CD4-positive, CD25-positive, alpha-beta regulatory T cell (primary cell): ENCODE results near the gene SMARCD3. TPM values are rescaled to one million over a fixed set of nuclear protein-coding genes. Genes with fewer than 3 reads are reported as not detected.

Source experiments
- ATAC-seq, 2 donors: fragments of 150-1000 bp; cut with Tn5 transposase; one replicate each; pipeline ENCODE4 v1.10.0; 2021; ENCODE audit warnings: low read depth in 2 of 2, moderate number of reproducible peaks in 2 of 2, moderate library complexity in 1 of 2
- DNase-seq, 3 donors: peaks; one replicate each; pipeline versions ENCODE4 v3.0.0 to v3.0.0-alpha.2; 2012 to 2022; ENCODE audit warnings: mixed read lengths in 1 of 3
- H3K27ac ChIP-seq: one replicate; pipeline ENCODE4 v1.7.0; 2013; ENCODE audit warnings: mild to moderate bottlenecking, low read length; ENCODE audit not compliant: insufficient read depth, poor library complexity, severe bottlenecking
- H3K27me3 ChIP-seq: one replicate; pipeline ENCODE4 v1.7.0; 2013; ENCODE audit warnings: low read length; ENCODE audit not compliant: control insufficient read depth, insufficient read depth
- H3K36me3 ChIP-seq: one replicate; pipeline ENCODE4 v1.7.0; 2013; ENCODE audit warnings: mild to moderate bottlenecking, low read length, moderate library complexity; ENCODE audit not compliant: control insufficient read depth, insufficient read depth
- H3K4me1 ChIP-seq: 2 replicates; pipeline ENCODE4 v1.7.0; 2013; ENCODE audit warnings: mild to moderate bottlenecking, low read length; ENCODE audit not compliant: insufficient read depth, control insufficient read depth, poor library complexity, severe bottlenecking
- H3K4me3 ChIP-seq: one replicate; pipeline ENCODE4 v1.7.0; 2013; ENCODE audit warnings: low read depth, mild to moderate bottlenecking, low read length, moderate library complexity
- H3K9me3 ChIP-seq, 2 experiments: 1 replicate in 1 of 2; 2 replicates in 1 of 2; pipeline ENCODE4 v1.7.0; 2013; ENCODE audit warnings: low read length in 2 of 2, mild to moderate bottlenecking in 1 of 2, moderate library complexity in 1 of 2; ENCODE audit not compliant: control insufficient read depth in 2 of 2
- H3K27ac Mint-ChIP-seq, 3 donors: one replicate each; pipeline ENCODE4 v1.8.0; 2020 to 2022; ENCODE audit warnings: mild to moderate bottlenecking in 3 of 3, mixed read lengths in 3 of 3, moderate library complexity in 2 of 3
- H3K27me3 Mint-ChIP-seq: one replicate; pipeline ENCODE4 v1.8.0; 2022; ENCODE audit warnings: mild to moderate bottlenecking, mixed read lengths
- H3K36me3 Mint-ChIP-seq: one replicate; pipeline ENCODE4 v1.8.0; 2020; ENCODE audit warnings: mixed read lengths
- H3K4me1 Mint-ChIP-seq, 4 donors: one replicate each; pipeline ENCODE4 v1.8.0; 2020 to 2022; ENCODE audit warnings: mixed read lengths in 4 of 4, mild to moderate bottlenecking in 1 of 4
- H3K4me3 Mint-ChIP-seq, 4 donors: one replicate each; pipeline ENCODE4 v1.8.0; 2020 to 2022; ENCODE audit warnings: mild to moderate bottlenecking in 4 of 4, mixed read lengths in 4 of 4, moderate library complexity in 3 of 4
- H3K9me3 Mint-ChIP-seq, 7 donors: one replicate each; pipeline ENCODE4 v1.8.0; 2020 to 2022; ENCODE audit warnings: mixed read lengths in 7 of 7, mild to moderate bottlenecking in 3 of 7, moderate library complexity in 2 of 7
- polyA plus RNA-seq, 4 donors: library from polyadenylated mRNA; unstranded; fragments of 300-500 nt; fragmentation: Illumina TruSeq; gene quantifications; one replicate each; pipeline ENCODE4 v1.2.3, GENCODE V29; 2021
- total RNA-seq: library from RNA; stranded (reverse); gene quantifications from one replicate; pipeline ENCODE4 v1.2.3, GENCODE V29; 2022

Gene SMARCD3
- total and polyA plus RNA-seq, 5 donors from 2014 or later = 1.5 to 4.7 (median 2.5) TPM

DNA sequence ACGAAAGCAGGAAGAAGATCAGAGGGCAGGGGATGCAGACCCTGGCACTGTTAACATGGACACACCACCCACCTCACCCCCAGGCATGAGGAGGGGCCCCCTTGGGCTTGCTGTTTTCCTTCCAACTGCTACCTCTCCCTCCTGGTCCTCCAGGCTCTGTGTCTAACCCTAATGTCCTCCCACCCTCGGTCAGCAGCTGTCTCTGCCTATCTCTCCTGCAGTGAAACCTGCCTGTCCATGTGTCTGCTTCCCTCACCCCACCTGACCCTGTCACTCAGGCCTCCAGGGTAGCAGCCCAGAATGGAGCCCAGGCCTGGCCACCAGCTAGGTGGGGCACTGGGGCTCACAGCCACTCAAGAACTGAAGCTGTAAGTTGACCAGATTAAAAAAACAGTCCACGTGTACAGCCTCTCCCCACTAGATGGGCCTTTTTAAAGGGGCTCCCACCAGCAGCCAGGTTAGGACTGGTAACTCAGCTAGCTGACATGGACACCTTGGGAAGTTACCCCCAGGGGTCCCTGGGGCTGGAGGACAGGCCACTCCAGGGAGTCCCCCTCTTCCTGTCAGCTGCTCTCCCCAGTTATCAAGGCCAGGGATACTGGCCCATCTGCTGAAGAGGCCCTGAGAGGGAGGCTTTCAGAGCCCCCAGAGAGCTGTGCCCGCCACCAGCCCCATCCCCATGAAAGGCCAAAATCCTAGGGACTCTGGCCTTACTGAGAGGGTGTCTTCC, 1.5 kb downstream of the SMARCD3 start:
- peaks cover 20% of the 10 kb centered on the region for H3K27me3 ChIP-seq
- no peak overlapping the region for H3K4me3 ChIP-seq
- no peak overlapping the region for H3K27ac ChIP-seq
- no peaks in the 10 kb centered on the region for H3K36me3 ChIP-seq
- no peaks in the 10 kb centered on the region for H3K36me3 Mint-ChIP-seq
- DNase-seq = no peak
- no peak for ATAC-seq
- H3K4me3 Mint-ChIP-seq = peak overlapping the region; percentile 52 to 84 (median 70)
- peaks cover 0 to 3% (median 0%) of the 10 kb centered on the region in 7 donors for H3K9me3 Mint-ChIP-seq
- H3K27ac Mint-ChIP-seq = no peak overlapping the region
- peaks cover 54% of the 10 kb centered on the region for H3K4me1 ChIP-seq
- H3K9me3 ChIP-seq = no peaks in the 10 kb centered on the region
- peaks cover 5 to 69% (median 21%) of the 10 kb centered on the region in 4 donors for H3K4me1 Mint-ChIP-seq
- H3K27me3 Mint-ChIP-seq = peaks cover 68% of the 10 kb centered on the region

DNA sequence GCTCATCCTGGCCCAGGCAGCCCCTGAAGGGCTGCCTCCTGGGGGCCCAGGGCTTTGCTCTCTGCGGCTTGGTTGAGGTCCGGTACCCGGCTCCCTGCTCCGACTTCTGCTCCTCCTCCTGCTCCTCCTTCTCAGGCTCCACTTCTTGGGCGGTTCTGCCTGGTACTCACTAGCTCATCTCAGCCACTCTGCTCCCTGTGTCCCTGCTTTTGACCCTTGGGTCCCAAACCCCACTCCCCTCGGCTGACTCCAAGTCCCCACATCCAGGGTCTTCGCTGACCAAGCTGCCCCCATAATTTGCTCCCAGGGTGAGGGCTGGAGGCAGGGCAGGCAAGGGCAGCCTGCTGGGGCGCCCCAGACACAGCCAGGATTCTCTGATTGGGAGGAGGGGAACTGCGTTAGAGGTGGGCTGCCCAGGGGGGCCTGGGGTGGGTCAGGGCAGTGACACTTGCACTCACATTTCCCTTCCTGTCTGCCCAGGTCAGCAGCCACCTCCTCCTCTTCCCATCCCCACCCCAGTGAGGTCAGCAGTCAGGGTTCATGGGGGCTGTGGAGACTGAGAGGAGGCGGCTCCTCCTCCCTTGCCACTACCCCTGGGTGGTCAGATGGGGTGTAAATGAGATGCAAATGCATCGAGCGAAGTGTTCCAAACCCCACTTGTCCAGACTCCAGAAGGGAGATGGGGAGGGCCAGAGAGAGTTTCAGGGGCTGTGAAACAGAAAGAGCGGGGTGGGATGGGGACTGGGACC, 2.2 kb downstream of the SMARCD3 start:
- H3K27ac ChIP-seq = no peak overlapping the region
- H3K4me3 Mint-ChIP-seq = peak overlapping the region; percentile 54 to 71 (median 63)
- no peaks in the 10 kb centered on the region for H3K9me3 ChIP-seq
- H3K27me3 Mint-ChIP-seq = peaks cover 66% of the 10 kb centered on the region
- ATAC-seq (no peak), DNase-seq (no peak)
- peaks cover 20% of the 10 kb centered on the region for H3K27me3 ChIP-seq
- H3K4me1 Mint-ChIP-seq = peaks cover 5 to 68% (median 21%) of the 10 kb centered on the region in 4 donors
- no peaks in the 10 kb centered on the region for H3K36me3 ChIP-seq
- H3K4me3 ChIP-seq = no peak overlapping the region
- peaks cover 52% of the 10 kb centered on the region for H3K4me1 ChIP-seq
- H3K9me3 Mint-ChIP-seq = peaks cover 0 to 3% (median 0%) of the 10 kb centered on the region in 7 donors
- no peak overlapping the region for H3K27ac Mint-ChIP-seq
- H3K36me3 Mint-ChIP-seq = no peaks in the 10 kb centered on the region

DNA sequence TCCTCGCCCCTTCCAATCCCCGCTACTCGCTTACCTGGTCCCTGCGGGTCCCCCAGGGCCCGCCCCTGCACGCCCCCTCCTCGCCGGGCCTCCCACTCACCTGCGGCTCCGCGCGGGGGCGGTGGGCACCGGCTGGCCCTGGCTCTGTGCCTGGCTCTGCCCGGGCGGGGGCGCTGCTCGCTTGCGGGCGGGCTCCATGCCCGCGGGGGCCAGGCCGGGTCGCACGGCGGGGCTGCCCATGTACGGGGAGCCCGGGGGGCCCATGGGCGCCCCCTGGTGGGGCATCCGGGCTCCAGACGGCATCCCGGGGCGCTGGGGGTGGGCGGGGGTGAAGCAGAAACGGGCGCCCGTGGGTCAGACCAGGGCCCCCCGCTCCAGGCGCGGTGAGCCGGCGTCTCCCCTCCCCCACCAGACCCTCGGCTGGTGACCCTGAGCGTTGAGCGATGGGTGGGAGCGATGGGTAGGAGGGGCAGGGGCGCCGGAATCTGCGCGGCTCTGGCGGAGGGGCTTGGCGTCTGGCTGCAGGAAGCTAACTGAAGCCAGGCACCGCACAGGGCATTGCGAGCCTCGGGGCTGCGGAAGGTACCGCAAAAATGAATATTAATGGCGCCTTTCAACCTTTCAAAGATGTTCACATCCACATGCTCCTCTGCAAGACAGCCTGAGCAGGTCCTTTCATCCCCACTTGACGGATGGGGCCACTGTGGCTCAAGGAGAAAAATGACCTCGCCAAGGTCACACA, 3.0 kb downstream of the SMARCD3 start:
- no peak overlapping the region for H3K4me3 ChIP-seq
- ATAC-seq (peak; percentile 64 to 72), DNase-seq (peak; percentile 51 to 66 (median 57))
- Mint-ChIP-seq H3K4me1 (peaks cover 5 to 60% (median 20%) of the 10 kb centered on the region in 4 donors), H3K27me3 (peaks cover 58% of the 10 kb centered on the region), H3K4me3 (peak overlapping the region; percentile 54 to 87 (median 63)), H3K9me3 (peaks cover 0 to 2% (median 0%) of the 10 kb centered on the region in 7 donors), H3K36me3 (no peaks in the 10 kb centered on the region), H3K27ac (no peak overlapping the region)
- peaks cover 52% of the 10 kb centered on the region for H3K4me1 ChIP-seq
- H3K27ac ChIP-seq = no peak overlapping the region
- H3K27me3 ChIP-seq = peaks cover 13% of the 10 kb centered on the region
- H3K9me3 ChIP-seq = no peaks in the 10 kb centered on the region
- H3K36me3 ChIP-seq = no peaks in the 10 kb centered on the region

DNA sequence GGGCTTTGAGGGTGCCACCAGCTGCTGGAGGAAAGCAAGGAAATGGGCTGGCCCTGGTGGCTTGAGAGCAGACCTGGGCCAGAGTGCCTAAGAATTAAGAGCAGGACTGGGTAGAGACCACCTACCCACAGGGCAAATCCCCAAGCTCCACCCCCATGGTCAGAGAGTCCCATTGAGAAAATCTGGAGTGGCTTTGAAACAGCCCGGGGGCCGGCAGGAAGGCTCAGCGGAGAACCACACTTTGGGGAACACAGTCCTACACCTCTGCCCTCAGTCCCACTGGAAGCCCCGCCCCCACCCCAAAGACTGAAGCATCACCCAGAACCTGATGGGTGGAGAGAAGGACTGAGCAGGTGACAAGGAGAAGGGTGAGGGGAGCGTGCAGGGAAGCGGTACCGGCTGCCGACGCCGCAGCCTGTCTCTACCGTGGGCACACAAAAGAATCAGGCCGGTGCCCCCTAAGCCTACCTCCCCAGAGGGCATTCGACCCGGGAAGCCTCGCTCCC, 3.6 kb downstream of the SMARCD3 start:
- DNase-seq = no peak
- no peak for ATAC-seq
- no peaks in the 10 kb centered on the region for H3K36me3 Mint-ChIP-seq
- no peak overlapping the region for H3K27ac ChIP-seq
- no peaks in the 10 kb centered on the region for H3K9me3 ChIP-seq
- peaks cover 10% of the 10 kb centered on the region for H3K27me3 ChIP-seq
- peaks cover 5 to 54% (median 21%) of the 10 kb centered on the region in 4 donors for H3K4me1 Mint-ChIP-seq
- peak overlapping the region; percentile 41 to 91 (median 78) for H3K4me3 Mint-ChIP-seq
- H3K4me3 ChIP-seq = no peak overlapping the region
- peaks cover 52% of the 10 kb centered on the region for H3K27me3 Mint-ChIP-seq
- peaks cover 0 to 2% (median 0%) of the 10 kb centered on the region in 7 donors for H3K9me3 Mint-ChIP-seq
- H3K27ac Mint-ChIP-seq = no peak overlapping the region
- H3K36me3 ChIP-seq = no peaks in the 10 kb centered on the region
- peaks cover 52% of the 10 kb centered on the region for H3K4me1 ChIP-seq

DNA sequence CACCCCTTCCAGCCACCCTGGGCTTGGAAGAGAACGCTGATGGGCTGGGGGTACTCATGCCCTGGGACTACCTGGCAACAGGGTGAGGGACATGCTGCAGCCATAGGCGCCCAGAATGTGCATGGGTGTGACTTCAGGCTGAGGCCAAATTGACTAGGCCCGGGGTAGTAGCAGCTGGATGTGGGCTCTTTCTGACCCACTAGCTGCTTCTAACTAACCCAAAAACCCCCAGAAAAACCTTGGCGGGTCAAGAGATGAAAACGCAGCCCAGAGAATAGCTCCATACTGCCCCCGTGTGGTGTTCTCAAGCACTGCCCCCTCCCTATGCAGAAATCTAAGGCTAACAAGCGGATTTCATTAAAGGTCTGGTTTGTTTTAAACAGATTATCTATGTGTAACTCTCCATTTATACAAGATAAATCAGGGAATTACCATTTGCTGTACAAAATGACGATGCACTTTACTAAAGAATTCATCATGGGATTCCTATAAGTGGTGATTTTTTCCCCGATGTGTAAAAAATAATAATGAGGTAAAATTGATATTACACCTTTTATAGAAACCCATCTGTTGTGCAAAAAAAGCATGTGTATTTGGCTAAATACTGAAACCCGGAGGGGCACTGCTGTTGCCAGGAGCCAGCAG, 4.2 kb downstream of the SMARCD3 start:
- Mint-ChIP-seq H3K9me3 (peaks cover 0 to 2% (median 0%) of the 10 kb centered on the region in 7 donors), H3K4me3 (peak overlapping the region; percentile 41 to 91 (median 82)), H3K36me3 (no peaks in the 10 kb centered on the region), H3K27me3 (peaks cover 46% of the 10 kb centered on the region), H3K4me1 (peaks cover 5 to 50% (median 20%) of the 10 kb centered on the region in 4 donors), H3K27ac (no peak overlapping the region)
- ATAC-seq (no peak), DNase-seq (peak; percentile 33 to 74 (median 54))
- H3K4me3 ChIP-seq = no peak overlapping the region
- no peaks in the 10 kb centered on the region for H3K9me3 ChIP-seq
- H3K27ac ChIP-seq = no peak overlapping the region
- H3K4me1 ChIP-seq = peaks cover 50% of the 10 kb centered on the region
- peaks cover 9% of the 10 kb centered on the region for H3K27me3 ChIP-seq
- H3K36me3 ChIP-seq = no peaks in the 10 kb centered on the region

DNA sequence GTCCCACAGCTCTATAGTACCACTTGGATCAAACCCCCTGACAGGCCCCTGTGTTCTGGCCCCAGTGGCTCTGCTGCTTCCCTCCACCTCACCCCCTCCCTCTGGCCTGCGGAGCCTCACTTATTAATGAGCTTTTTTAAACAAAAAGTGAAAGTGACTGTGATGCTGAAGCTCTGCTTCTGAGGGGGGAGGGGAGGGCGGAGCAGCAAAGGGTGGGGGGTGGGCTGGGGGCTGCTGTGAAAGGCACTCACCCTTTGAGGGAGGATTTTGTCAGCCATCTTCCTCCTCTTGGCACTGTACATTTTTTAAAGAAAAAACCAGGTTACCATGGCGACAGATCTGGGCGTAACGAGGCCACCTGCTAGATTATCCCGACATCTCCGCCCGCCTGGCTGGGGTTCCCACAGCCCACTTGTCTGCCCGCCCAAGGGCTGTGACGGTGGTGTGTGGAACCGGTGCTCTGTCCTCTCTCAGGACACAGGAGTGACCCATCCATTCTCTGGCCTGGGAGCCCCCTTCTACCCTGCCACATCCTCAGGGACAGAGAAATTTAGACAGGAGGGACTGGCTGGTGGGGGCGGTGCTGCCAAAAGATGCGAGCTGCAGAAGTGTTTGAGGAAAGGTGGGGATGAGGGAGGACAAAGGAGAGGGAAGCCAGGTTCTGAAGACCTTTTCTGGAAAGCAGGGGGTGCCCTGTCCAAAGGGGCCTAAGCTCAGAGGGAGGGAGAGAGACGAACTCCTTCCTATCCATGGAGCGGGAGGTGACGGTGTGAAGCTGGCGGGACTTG, 4.9 kb downstream of the SMARCD3 start:
- H3K36me3 ChIP-seq = no peaks in the 10 kb centered on the region
- ATAC-seq (peak; percentile 13 to 17), DNase-seq (peak; percentile 41 to 66 (median 65))
- Mint-ChIP-seq H3K4me3 (peak overlapping the region; percentile 71 to 91 (median 82)), H3K27me3 (peaks cover 43% of the 10 kb centered on the region), H3K36me3 (no peaks in the 10 kb centered on the region), H3K27ac (peak overlapping the region in 2 of 3 donors; percentile 71 to 88), H3K9me3 (peaks cover 0 to 2% (median 0%) of the 10 kb centered on the region in 7 donors), H3K4me1 (peaks cover 5 to 48% (median 17%) of the 10 kb centered on the region in 4 donors)
- H3K9me3 ChIP-seq = no peaks in the 10 kb centered on the region
- peaks cover 45% of the 10 kb centered on the region for H3K4me1 ChIP-seq
- H3K27me3 ChIP-seq = peaks cover 9% of the 10 kb centered on the region
- no peak overlapping the region for H3K27ac ChIP-seq
- no peak overlapping the region for H3K4me3 ChIP-seq
